ENCODE results near the gene OR14J1.

DNA sequence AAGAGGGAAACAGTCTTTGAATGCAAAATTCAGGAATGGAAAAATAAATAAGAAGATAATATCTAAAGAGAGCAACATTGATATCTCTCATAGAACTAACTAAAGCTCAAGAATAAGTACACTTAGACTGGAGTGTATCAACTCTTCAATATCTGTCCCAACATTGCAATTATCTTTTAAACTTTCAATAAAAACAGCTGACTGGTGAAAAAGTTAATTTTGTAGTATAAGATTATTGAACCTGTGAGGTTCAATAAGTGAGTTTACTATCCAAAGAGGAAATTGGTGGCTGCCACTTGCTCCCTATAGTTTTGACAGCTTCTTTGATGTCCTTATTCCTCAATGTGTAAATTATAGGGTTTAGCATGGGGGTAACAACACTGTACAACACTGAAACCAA lies 53.5 kb downstream of the OR14J1 start:
- TF ChIP-seq, protein P1, sequence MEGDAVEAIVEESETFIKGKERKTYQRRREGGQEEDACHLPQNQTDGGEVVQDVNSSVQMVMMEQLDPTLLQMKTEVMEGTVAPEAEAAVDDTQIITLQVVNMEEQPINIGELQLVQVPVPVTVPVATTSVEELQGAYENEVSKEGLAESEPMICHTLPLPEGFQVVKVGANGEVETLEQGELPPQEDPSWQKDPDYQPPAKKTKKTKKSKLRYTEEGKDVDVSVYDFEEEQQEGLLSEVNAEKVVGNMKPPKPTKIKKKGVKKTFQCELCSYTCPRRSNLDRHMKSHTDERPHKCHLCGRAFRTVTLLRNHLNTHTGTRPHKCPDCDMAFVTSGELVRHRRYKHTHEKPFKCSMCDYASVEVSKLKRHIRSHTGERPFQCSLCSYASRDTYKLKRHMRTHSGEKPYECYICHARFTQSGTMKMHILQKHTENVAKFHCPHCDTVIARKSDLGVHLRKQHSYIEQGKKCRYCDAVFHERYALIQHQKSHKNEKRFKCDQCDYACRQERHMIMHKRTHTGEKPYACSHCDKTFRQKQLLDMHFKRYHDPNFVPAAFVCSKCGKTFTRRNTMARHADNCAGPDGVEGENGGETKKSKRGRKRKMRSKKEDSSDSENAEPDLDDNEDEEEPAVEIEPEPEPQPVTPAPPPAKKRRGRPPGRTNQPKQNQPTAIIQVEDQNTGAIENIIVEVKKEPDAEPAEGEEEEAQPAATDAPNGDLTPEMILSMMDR (IDR thresholded peaks at IDR 0.05): no peak
- TF ChIP-seq POLR2A (IDR thresholded peaks at IDR 0.05) (no peak), EP300 (IDR thresholded peaks at IDR 0.05) (no peak)
